H9 (cell line): ENCODE data around the gene POLR3H. TPM values are rescaled to one million over a fixed set of nuclear protein-coding genes. Genes with fewer than 3 reads are reported as not detected.

Experiments used
- DNase-seq: peaks from one replicate; pipeline ENCODE4 v3.0.0-alpha.2; 2017
- H2AFZ ChIP-seq: one replicate; pipeline ENCODE4 v1.6.1; 2013; ENCODE audit warnings: mild to moderate bottlenecking, low read length, control low read depth, moderate library complexity
- H2AK5ac ChIP-seq: 2 replicates; pipeline ENCODE4 v1.6.1; 2013; ENCODE audit warnings: low read length, control low read depth, mixed read lengths; ENCODE audit not compliant: insufficient read length
- H2BK120ac ChIP-seq: one replicate; pipeline ENCODE4 v1.6.1; 2013; ENCODE audit warnings: low read depth, mild to moderate bottlenecking, low read length, control low read depth, inconsistent platforms; ENCODE audit not compliant: poor library complexity, severe bottlenecking
- H2BK12ac ChIP-seq: 2 replicates; pipeline ENCODE4 v1.6.1; 2013; ENCODE audit warnings: low read length, control low read depth, mixed read lengths, low read depth; ENCODE audit not compliant: insufficient read length
- H2BK15ac ChIP-seq: 2 replicates; pipeline ENCODE4 v1.6.1; 2013; ENCODE audit warnings: low read depth, low read length, control low read depth
- H2BK20ac ChIP-seq: one replicate; pipeline ENCODE4 v1.6.1; 2013; ENCODE audit warnings: low read depth, mild to moderate bottlenecking, low read length, control low read depth, inconsistent platforms; ENCODE audit not compliant: poor library complexity, severe bottlenecking
- H2BK5ac ChIP-seq: 2 replicates; pipeline ENCODE4 v1.6.1; 2013; ENCODE audit warnings: low read length, control low read depth, mixed read lengths; ENCODE audit not compliant: insufficient read length
- H3K14ac ChIP-seq: 2 replicates; pipeline ENCODE4 v1.6.1; 2013; ENCODE audit warnings: low read length, control low read depth; ENCODE audit not compliant: insufficient read depth
- H3K18ac ChIP-seq: 2 replicates; pipeline ENCODE4 v1.6.1; 2013; ENCODE audit warnings: low read depth, mild to moderate bottlenecking, mixed read lengths, low read length, control low read depth; ENCODE audit not compliant: insufficient read length
- H3K23ac ChIP-seq: 2 replicates; pipeline ENCODE4 v1.6.1; 2013; ENCODE audit warnings: low read length, control low read depth, mixed read lengths, low read depth; ENCODE audit not compliant: insufficient read length
- H3K23me2 ChIP-seq: 2 replicates; pipeline ENCODE4 v1.6.1; 2013; ENCODE audit warnings: low read depth, mild to moderate bottlenecking, mixed read lengths, low read length, control low read depth; ENCODE audit not compliant: insufficient read length, poor library complexity, severe bottlenecking
- H3K27ac ChIP-seq: 2 replicates; pipeline ENCODE4 v1.5.1; 2013; ENCODE audit warnings: low read length, control low read depth, mixed read lengths, low read depth; ENCODE audit not compliant: insufficient read length
- H3K27me3 ChIP-seq: 2 replicates; pipeline ENCODE4 v1.6.1; 2013; ENCODE audit warnings: low read length, control low read depth, inconsistent platforms; ENCODE audit not compliant: insufficient read depth
- H3K4ac ChIP-seq: 2 replicates; pipeline ENCODE4 v1.6.1; 2013; ENCODE audit warnings: low read depth, mild to moderate bottlenecking, control low read depth, inconsistent platforms, low read length, moderate library complexity
- H3K4me1 ChIP-seq: 2 replicates; pipeline ENCODE4 v1.6.1; 2013; ENCODE audit warnings: low read length, control low read depth, inconsistent platforms; ENCODE audit not compliant: insufficient read depth
- H3K4me2 ChIP-seq: 2 replicates; pipeline ENCODE4 v1.6.1; 2013; ENCODE audit warnings: low read length, control low read depth, mixed read lengths; ENCODE audit not compliant: insufficient read length, insufficient read depth
- H3K56ac ChIP-seq: 2 replicates; pipeline ENCODE4 v1.6.1; 2013; ENCODE audit warnings: low read depth, mild to moderate bottlenecking, mixed read lengths, low read length, control low read depth; ENCODE audit not compliant: insufficient read length
- H3K79me1 ChIP-seq: 2 replicates; pipeline ENCODE4 v1.6.1; 2013; ENCODE audit warnings: low read depth, mild to moderate bottlenecking, moderate library complexity, low read length, control low read depth, inconsistent platforms; ENCODE audit not compliant: insufficient read depth, poor library complexity, severe bottlenecking
- H3K79me2 ChIP-seq: 2 replicates; pipeline ENCODE4 v1.6.1; 2013; ENCODE audit warnings: low read length, control low read depth, inconsistent platforms; ENCODE audit not compliant: insufficient read depth
- H3K9ac ChIP-seq: 2 replicates; pipeline ENCODE4 v1.6.1; 2013; ENCODE audit warnings: low read length, control low read depth, mixed read lengths; ENCODE audit not compliant: insufficient read length; ENCODE audit errors: extremely low read depth
- H3K9me3 ChIP-seq: one replicate; pipeline ENCODE4 v1.6.1; 2013; ENCODE audit warnings: low read depth, low read length, inconsistent platforms; ENCODE audit not compliant: control insufficient read depth
- H3T11ph ChIP-seq: one replicate; pipeline ENCODE4 v1.6.1; 2013; ENCODE audit warnings: mild to moderate bottlenecking, low read length, control low read depth, inconsistent platforms
- H4K20me1 ChIP-seq: one replicate; pipeline ENCODE4 v1.6.1; 2013; ENCODE audit not compliant: control insufficient read depth, insufficient read length, insufficient read depth
- H4K5ac ChIP-seq: 2 replicates; pipeline ENCODE4 v1.6.1; 2013; ENCODE audit warnings: low read depth, mild to moderate bottlenecking, mixed read lengths, low read length, control low read depth; ENCODE audit not compliant: insufficient read length
- H4K8ac ChIP-seq: replicated peaks from 2 replicates; pipeline ENCODE4 v1.6.1; 2013; ENCODE audit warnings: low read length, control low read depth, mixed read lengths, low read depth; ENCODE audit not compliant: insufficient read length
- H4K91ac ChIP-seq: 2 replicates; pipeline ENCODE4 v1.6.1; 2013; ENCODE audit warnings: low read depth, mild to moderate bottlenecking, moderate library complexity, mixed read lengths, low read length, control low read depth; ENCODE audit not compliant: insufficient read length
- H3K27ac Mint-ChIP-seq, 3 experiments: 2 replicates in 2 of 3; 3 replicates in 1 of 3; pipeline ENCODE4 v1.8.0; 2020 to 2021; ENCODE audit warnings: mixed read lengths in 3 of 3, mild to moderate bottlenecking in 1 of 3, moderate library complexity in 1 of 3
- H3K27me3 Mint-ChIP-seq: 2 replicates; pipeline ENCODE4 v1.8.0; 2021; ENCODE audit warnings: low read depth, mild to moderate bottlenecking, moderate library complexity, mixed read lengths
- H3K36me3 Mint-ChIP-seq, 3 experiments: 2 replicates in 2 of 3; 3 replicates in 1 of 3; pipeline ENCODE4 v1.8.0; 2020 to 2021; ENCODE audit warnings: low read depth in 3 of 3, mixed read lengths in 3 of 3; ENCODE audit not compliant: insufficient read depth in 1 of 3
- H3K4me1 Mint-ChIP-seq, 2 experiments: 2 replicates each; pipeline ENCODE4 v1.8.0; 2020; ENCODE audit warnings: mixed read lengths in 2 of 2
- H3K4me3 Mint-ChIP-seq, 2 experiments: 2 replicates in 1 of 2; 3 replicates in 1 of 2; pipeline ENCODE4 v1.8.0; 2020 to 2021; ENCODE audit warnings: mild to moderate bottlenecking in 2 of 2, mixed read lengths in 2 of 2, moderate library complexity in 1 of 2
- H3K9me3 Mint-ChIP-seq, 2 experiments: 2 replicates in 1 of 2; 3 replicates in 1 of 2; pipeline ENCODE4 v1.8.0; 2020; ENCODE audit warnings: mild to moderate bottlenecking in 2 of 2, mixed read lengths in 2 of 2, moderate library complexity in 1 of 2
- WGBS: extraction: QIAGEN DNeasy Blood & Tissue Kit; methylation state at CpG from one replicate; pipeline ENCODE4 v1.1.7; 2013; ENCODE audit warnings: missing lambda C conversion rate, low lambda C conversion rate, mixed read lengths; ENCODE audit not compliant: insufficient read length; ENCODE audit errors: extremely low coverage; 5-methylcytosine and 5-hydroxymethylcytosine counted together
- total RNA-seq: library from RNA; stranded (reverse); gene quantifications from 2 replicates; pipeline ENCODE4 v1.2.1, GENCODE V29; 2021
- TF ChIP-seq, protein P1 (sequence below): fragments of 200-600 bp; sonication (generic); conservative IDR thresholded peaks from 3 replicates; pipeline ENCODE4 v1.8.0; 2021; ENCODE audit warnings: antibody characterized with exemption, mild to moderate bottlenecking

POLR3H gene
- total RNA-seq, 1 experiment from 2014 or later = 68.2 TPM

DNA sequence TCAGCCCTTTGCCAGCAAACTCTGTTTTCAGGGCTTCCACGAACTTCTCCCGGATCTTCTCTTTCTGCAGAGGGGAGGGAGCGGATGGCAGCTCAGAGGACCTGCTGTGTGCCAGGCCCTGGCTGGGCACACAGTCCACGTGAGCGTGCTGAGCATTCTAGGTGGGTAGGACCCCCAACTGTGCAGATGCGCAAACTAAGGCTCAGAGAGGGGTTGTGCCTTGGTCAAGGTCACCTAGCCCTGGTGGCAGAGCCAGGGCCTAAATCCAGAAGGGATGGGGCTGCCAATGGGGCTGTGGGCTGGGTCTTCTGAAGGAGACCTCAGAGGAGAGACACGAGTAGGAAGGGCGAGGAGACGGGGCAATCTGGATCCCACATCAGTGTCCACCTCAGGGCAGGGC is 34.5 kb upstream of the POLR3H start:
- Histone ChIP-seq H4K91ac (no peak overlapping the region), H2AK5ac (no peak overlapping the region), H3K27me3 (no peaks in the 10 kb centered on the region), H3K4ac (no peak overlapping the region), H3K14ac (no peak overlapping the region), H3K4me2 (no peak overlapping the region), H3T11ph (no peak overlapping the region), H3K27ac (no peak overlapping the region), H4K20me1 (no peaks in the 10 kb centered on the region), H3K56ac (no peak overlapping the region), H2AFZ (no peak overlapping the region), H3K9me3 (no peaks in the 10 kb centered on the region), H3K79me2 (no peaks in the 10 kb centered on the region), H2BK5ac (no peak overlapping the region), H3K18ac (no peak overlapping the region), H3K79me1 (no peaks in the 10 kb centered on the region), H3K4me1 (0 out of 2 replicates have a peak, but pooled peaks cover 2% of the 10 kb centered on the region), H3K23me2 (no peaks in the 10 kb centered on the region), H2BK15ac (no peak overlapping the region), H3K9ac (no peak overlapping the region), H4K5ac (no peak overlapping the region), H2BK12ac (no peak overlapping the region), H3K23ac (no peak overlapping the region), H4K8ac (no peak overlapping the region), H2BK20ac (no peak overlapping the region), H2BK120ac (no peak overlapping the region)
- no CpG with 5 or more reads among the region's 9 CpGs for WGBS
- no peak for DNase-seq
- Mint-ChIP-seq H3K9me3 (no peaks in the 10 kb centered on the region), H3K4me3 (no peak overlapping the region), H3K4me1 (peaks cover 0 to 8% of the 10 kb centered on the region in 2 experiments; a peak in 2 of 4 replicates), H3K27ac (no peak overlapping the region; a peak in 1 of 7 replicates), H3K27me3 (peaks cover 2% of the 10 kb centered on the region; the same call in 1 of the 2 replicates), H3K36me3 (peaks cover 4 to 23% (median 4%) of the 10 kb centered on the region in 3 experiments; a peak in 5 of 7 replicates)
- TF ChIP-seq, protein P1, sequence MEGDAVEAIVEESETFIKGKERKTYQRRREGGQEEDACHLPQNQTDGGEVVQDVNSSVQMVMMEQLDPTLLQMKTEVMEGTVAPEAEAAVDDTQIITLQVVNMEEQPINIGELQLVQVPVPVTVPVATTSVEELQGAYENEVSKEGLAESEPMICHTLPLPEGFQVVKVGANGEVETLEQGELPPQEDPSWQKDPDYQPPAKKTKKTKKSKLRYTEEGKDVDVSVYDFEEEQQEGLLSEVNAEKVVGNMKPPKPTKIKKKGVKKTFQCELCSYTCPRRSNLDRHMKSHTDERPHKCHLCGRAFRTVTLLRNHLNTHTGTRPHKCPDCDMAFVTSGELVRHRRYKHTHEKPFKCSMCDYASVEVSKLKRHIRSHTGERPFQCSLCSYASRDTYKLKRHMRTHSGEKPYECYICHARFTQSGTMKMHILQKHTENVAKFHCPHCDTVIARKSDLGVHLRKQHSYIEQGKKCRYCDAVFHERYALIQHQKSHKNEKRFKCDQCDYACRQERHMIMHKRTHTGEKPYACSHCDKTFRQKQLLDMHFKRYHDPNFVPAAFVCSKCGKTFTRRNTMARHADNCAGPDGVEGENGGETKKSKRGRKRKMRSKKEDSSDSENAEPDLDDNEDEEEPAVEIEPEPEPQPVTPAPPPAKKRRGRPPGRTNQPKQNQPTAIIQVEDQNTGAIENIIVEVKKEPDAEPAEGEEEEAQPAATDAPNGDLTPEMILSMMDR = no peak
